ENCODE results near the gene CBX4.

CBX4 gene

GRCh38 chr17:79790805-79791734, 48.2 kb downstream of the CBX4 start (continued):
- no peak for TF ChIP-seq ZNF398 (tag by site-specific recombination; IDR thresholded peaks at IDR 0.05)

- Histone ChIP-seq H3K27ac (ENCODE audit: extremely low read depth, low read depth, low read length) (no peak overlapping the region; the same call in 1 of the 2 replicates), H3K4me1 (ENCODE audit: control insufficient read depth, insufficient read depth, low read length) (peaks cover 12% of the 10 kb centered on the region), H3K9me3 (ENCODE audit: control insufficient read depth, insufficient read depth, low read depth, low read length) (no peaks in the 10 kb centered on the region), H3K36me3 (ENCODE audit: control insufficient read depth in 2 of 2, insufficient read depth in 1 of 2, low read length in 2 of 2) (peaks cover 0 to 16% of the 10 kb centered on the region in 2 experiments; a peak in 1 of 3 replicates), H3K4me3 (ENCODE audit: low read depth, low read length) (no peak overlapping the region)
- TF ChIP-seq BCL11A (tag by site-specific recombination; IDR thresholded peaks at IDR 0.05; ENCODE audit: low read depth) (no peak), ZNF544 (tag by site-specific recombination; IDR thresholded peaks at IDR 0.05) (no peak), ZNF248 (tag by site-specific recombination; IDR thresholded peaks at IDR 0.05) (no peak), HOXC10 (CRISPR knock-in tag; IDR thresholded peaks at IDR 0.05) (no peak), ZNF621 (tag by site-specific recombination; IDR thresholded peaks at IDR 0.05) (no peak), ZSCAN23 (tag by site-specific recombination; IDR thresholded peaks at IDR 0.05) (no peak), ZNF221 (tag by site-specific recombination; IDR thresholded peaks at IDR 0.05; ENCODE audit: borderline replicate concordance) (no peak), ZNF112 (tag by site-specific recombination; IDR thresholded peaks at IDR 0.05) (no peak), ZNF48 (tag by site-specific recombination; IDR thresholded peaks at IDR 0.05) (no peak), KLF1 (tag by site-specific recombination; IDR thresholded peaks at IDR 0.05) (no peak), ZSCAN30 (tag by site-specific recombination; IDR thresholded peaks at IDR 0.05) (no peak), ZNF776 (tag by site-specific recombination; IDR thresholded peaks at IDR 0.05; ENCODE audit: borderline replicate concordance) (no peak), ZNF394 (tag by site-specific recombination; IDR thresholded peaks at IDR 0.05; ENCODE audit: borderline replicate concordance) (no peak), ZBTB11 (tag by site-specific recombination; conservative IDR thresholded peaks at IDR 0.05; ENCODE audit: low read depth) (no peak), REPIN1 (tag by site-specific recombination; IDR thresholded peaks at IDR 0.05; ENCODE audit: low read depth) (no peak)
- ChIA-PET CTCF (interaction anchor here (0.7 to 2.8 kb wide), 30 partner anchors 8 to 214 kb away, joined by 3 to 18 read pairs (median 5); no protein-coding TSS in a partner anchor), POLR2A (no interaction called here)
Observed at GRCh38 chr17:79789943-79790804, 49.1 kb downstream of the CBX4 start.
